A673 (cell line): ENCODE measurements around the gene MYEOV. TPM values are rescaled to one million over a fixed set of nuclear protein-coding genes. Genes with fewer than 3 reads are reported as not detected.

ENCODE experiments used
- BruUV-seq: library from RNA; stranded (reverse); fragments of 400-500 nt; replicated peaks from 2 replicates; lab custom pipeline; 2021; lab: Mats Ljungman, UMichigan
- CTCF ChIA-PET: fragments of 300-600 bp; sonication (Branson Sonifier 250); formaldehyde crosslinking; loops from one replicate; lab custom pipeline; 2022; ENCODE audit warnings: antibody characterized with exemption; lab: Charles Lee
- POLR2A ChIA-PET: fragments of 300-600 bp; sonication (Branson Sonifier 250); formaldehyde crosslinking; loops from one replicate; lab custom pipeline; 2022; ENCODE audit warnings: antibody characterized with exemption; ENCODE audit not compliant: low non-redundant PET; lab: Charles Lee
- DNase-seq: peaks from one replicate; pipeline ENCODE4 v3.0.0-alpha.2; 2015; ENCODE audit warnings: low spot score
- H3K27ac ChIP-seq: fragments of 200-600 bp; sonication (generic); 2 replicates; pipeline ENCODE4 v1.5.1; 2016; ENCODE audit warnings: mixed run types, low read depth, mild to moderate bottlenecking, mixed read lengths, antibody characterized with exemption, low read length; ENCODE audit not compliant: poor library complexity, severe bottlenecking
- H3K27me3 ChIP-seq: fragments of 200-600 bp; sonication (generic); replicated peaks from 2 replicates; pipeline ENCODE4 v1.6.1; 2017; ENCODE audit warnings: mixed run types, low read depth, mild to moderate bottlenecking, mixed read lengths, antibody characterized with exemption, low read length; ENCODE audit not compliant: insufficient read depth, poor library complexity
- H3K36me3 ChIP-seq: fragments of 200-600 bp; sonication (generic); 2 replicates; pipeline ENCODE4 v1.6.1; 2016; ENCODE audit warnings: mixed run types, mild to moderate bottlenecking, mixed read lengths, antibody characterized with exemption, low read length; ENCODE audit not compliant: insufficient read depth, poor library complexity, severe bottlenecking
- H3K4me1 ChIP-seq: fragments of 200-600 bp; sonication (generic); 2 replicates; pipeline ENCODE4 v1.6.1; 2017; ENCODE audit warnings: mixed run types, mild to moderate bottlenecking, mixed read lengths, antibody characterized with exemption, low read length; ENCODE audit not compliant: insufficient read depth, poor library complexity, severe bottlenecking
- H3K4me3 ChIP-seq: fragments of 200-600 bp; sonication (generic); 2 replicates; pipeline ENCODE4 v1.5.1; 2016; ENCODE audit warnings: low read depth, mixed run types, mild to moderate bottlenecking, mixed read lengths, low read length; ENCODE audit not compliant: poor library complexity, severe bottlenecking
- H3K9me3 ChIP-seq: fragments of 200-600 bp; sonication (generic); 2 replicates; pipeline ENCODE4 v1.6.1; 2016; ENCODE audit warnings: mixed run types, low read depth, mild to moderate bottlenecking, mixed read lengths, antibody characterized with exemption, low read length; ENCODE audit not compliant: poor library complexity, severe bottlenecking
- CTCF ChIP-seq: fragments of 300-800, 200-600 bp; sonication (generic); conservative IDR thresholded peaks from 2 replicates; pipeline ENCODE4 v1.5.1; 2017; ENCODE audit warnings: low read depth, mild to moderate bottlenecking, antibody characterized with exemption, low read length, moderate library complexity, mixed read lengths
- EZH2 ChIP-seq: fragments of 200-600 bp; sonication (generic); IDR thresholded peaks from 2 replicates; pipeline ENCODE4 v1.6.1; 2017; ENCODE audit warnings: borderline replicate concordance, low read depth, mild to moderate bottlenecking, mixed read lengths, antibody characterized with exemption, low read length; ENCODE audit not compliant: poor library complexity, severe bottlenecking
- intact Hi-C: fragments of 100-400 bp; cut with micrococcal nuclease; formaldehyde crosslinking; loops from one replicate; pipeline ENCODE4 v1.10.0; 2022; ENCODE audit not compliant: unreplicated experiment
- total RNA-seq: library from RNA; stranded (reverse); gene quantifications from 2 replicates; pipeline ENCODE4 v1.2.3, GENCODE V29; 2021

MYEOV gene
- total RNA-seq, 1 experiment from 2014 or later, result 174 TPM

DNA sequence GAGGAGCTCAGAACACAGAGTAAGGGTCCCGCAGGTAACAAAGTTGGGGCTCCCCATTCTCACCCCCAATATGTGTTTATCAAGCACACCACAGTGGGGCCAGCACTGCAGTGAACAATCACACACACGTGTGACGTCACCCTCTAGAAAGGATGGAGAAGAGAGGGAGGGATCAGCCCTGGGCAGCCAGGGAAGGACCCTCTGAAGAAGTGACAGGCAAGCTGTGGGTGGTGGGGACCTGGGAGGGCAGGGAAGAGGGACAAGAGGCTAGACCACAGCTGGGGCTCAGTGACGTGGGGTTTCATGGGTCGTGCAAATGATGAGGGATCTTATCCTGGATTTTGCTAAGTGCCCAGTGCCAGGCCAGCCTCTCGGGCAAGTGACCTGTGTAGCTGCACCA, 28.7 kb upstream of the MYEOV start:
- no peak for DNase-seq
- Histone ChIP-seq H3K27ac (no peak overlapping the region), H3K4me3 (no peak overlapping the region), H3K9me3 (no peaks in the 10 kb centered on the region), H3K36me3 (no peaks in the 10 kb centered on the region), H3K27me3 (no peaks in the 10 kb centered on the region), H3K4me1 (no peaks in the 10 kb centered on the region)
- BruUV-seq, result no TSS peak
- ChIA-PET CTCF (no interaction called here), POLR2A (no interaction called here)
- intact Hi-C loops, result no loop called here
- TF ChIP-seq EZH2 (no peak), CTCF (no peak)

DNA sequence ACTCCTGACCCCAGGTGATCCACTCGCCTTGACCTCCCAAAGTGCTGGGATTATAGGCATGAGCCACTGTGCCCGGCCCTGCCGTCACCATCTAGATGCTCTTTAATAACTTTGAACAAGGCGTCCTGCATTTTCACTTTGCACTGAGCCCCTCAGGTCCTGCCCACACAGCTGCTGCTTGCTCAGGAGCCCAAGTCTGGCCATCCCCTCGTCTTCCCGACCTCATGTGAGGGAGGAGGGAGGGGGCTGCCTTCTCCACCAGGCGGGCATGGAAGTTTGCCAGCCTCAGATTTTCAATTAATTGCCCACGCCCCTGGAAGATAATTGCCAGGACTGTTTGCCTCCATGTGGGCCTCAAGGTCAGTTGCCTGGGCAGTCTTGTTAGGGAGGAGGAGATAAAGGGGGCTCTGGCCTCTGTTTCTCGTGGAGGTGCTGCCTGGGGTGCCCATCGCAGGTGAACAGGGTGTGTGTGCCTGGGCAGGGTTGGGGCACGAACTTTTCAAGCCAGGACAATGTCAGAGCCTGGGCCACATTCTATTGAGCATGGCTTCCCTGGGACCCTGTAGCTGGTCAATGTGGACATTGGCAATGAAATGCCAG, 27.9 kb upstream of the MYEOV start:
- BruUV-seq, result no TSS peak
- no peaks in the 10 kb centered on the region for H3K27me3 ChIP-seq
- POLR2A ChIA-PET, result no interaction called here
- H3K9me3 ChIP-seq, result no peaks in the 10 kb centered on the region
- no peak overlapping the region for H3K4me3 ChIP-seq
- intact Hi-C loops, result no loop called here
- TF ChIP-seq EZH2 (no peak), CTCF (no peak)
- DNase-seq, result no peak
- H3K27ac ChIP-seq, result no peak overlapping the region
- H3K36me3 ChIP-seq, result no peaks in the 10 kb centered on the region
- CTCF ChIA-PET, result no interaction called here
- H3K4me1 ChIP-seq, result no peaks in the 10 kb centered on the region

- ChIA-PET POLR2A (interaction anchor here (0.5 to 0.7 kb wide), 2 partner anchors 125 to 240 kb away, joined by 3 to 4 read pairs; no protein-coding TSS in a partner anchor), CTCF (no interaction called here)
- Histone ChIP-seq H3K27me3 (no peaks in the 10 kb centered on the region), H3K9me3 (no peaks in the 10 kb centered on the region), H3K27ac (no peak overlapping the region), H3K36me3 (no peaks in the 10 kb centered on the region), H3K4me3 (no peak overlapping the region), H3K4me1 (no peaks in the 10 kb centered on the region)
- no peak for DNase-seq
- intact Hi-C loops, result no loop called here
- no TSS peak for BruUV-seq
- TF ChIP-seq EZH2 (no peak), CTCF (no peak)
These were observed 26.6 kb upstream of the MYEOV start for GRCh38 chr11:69267395-69267805.
